Mesangial cell (primary cell): ENCODE results near the gene GPR75. TPM values are rescaled to one million over a fixed set of nuclear protein-coding genes. Genes with fewer than 3 reads are reported as not detected.

Experiments
- total RNA-seq: library from RNA; depleted of rRNA; stranded (reverse); fragments of >200 nt; gene quantifications from 2 replicates; pipeline ENCODE4 v1.2.3, GENCODE V29; 2015

The GPR75 gene
- 0.98 and 1.1 TPM in 2 replicates for total RNA-seq

DNA sequence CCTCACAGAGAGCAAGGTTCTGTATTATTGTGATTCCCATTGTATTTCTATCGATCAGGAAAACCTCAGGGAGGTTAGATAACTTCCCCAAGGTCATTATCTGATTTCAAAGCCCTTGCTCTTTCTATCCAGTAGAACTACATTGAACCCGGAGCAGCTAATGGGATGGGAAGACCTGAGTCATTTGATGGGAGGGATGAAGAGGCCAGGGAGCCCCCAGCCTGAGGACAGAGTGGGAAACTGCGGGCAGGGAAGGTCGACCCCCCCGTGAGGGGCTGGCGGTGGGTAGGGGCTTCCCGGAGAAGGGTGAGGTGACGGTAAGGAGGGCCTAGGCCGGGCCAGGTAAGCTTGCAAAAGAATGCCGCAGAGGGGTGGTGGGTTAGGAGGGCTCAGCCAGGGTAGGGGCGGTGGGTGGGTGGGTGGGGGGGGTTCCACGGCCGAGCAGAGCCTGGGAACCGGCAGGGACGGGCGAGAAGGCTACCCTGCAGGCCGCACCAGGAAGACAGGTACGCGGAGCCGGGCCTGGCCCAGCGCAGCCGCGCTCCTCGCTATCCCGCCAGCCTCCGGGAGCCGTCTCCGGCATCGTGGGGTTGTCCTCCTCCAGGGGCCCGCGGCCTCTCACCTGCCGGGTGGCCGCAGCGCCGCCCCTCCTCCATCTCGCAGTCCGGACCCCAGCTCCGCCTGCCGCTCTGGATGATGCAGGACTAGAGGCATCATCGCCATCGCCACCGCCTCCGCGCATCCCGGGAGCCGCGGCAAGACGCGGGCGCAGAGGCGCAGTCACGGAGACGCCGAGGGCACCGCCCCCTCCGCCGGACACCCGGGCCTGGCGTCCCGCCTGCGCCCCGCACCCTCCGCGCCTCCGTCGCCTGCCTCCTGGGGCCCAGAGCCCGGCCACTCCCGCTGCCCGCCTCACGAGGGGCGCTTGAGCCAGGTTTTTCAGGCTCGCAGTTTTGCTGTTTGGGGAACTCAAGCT lies at the start of gene GPR75:
Gene GPR75, minus strand, starts transcription at position 762 of the 976 bp plus-strand sequence. CDS start 5,211 bp downstream, outside the sequence.

Other genes starting within 250 kb of the GPR75 start
- gene CHAC2, start 92.2 kb downstream of the GPR75 start, total RNA-seq: 1.3 and 11.6 TPM in 2 replicates
- 11.9 and 13.3 TPM in 2 replicates for gene ASB3, start 73.0 kb downstream of the GPR75 start, total RNA-seq
- gene ERLEC1, start 72.9 kb downstream of the GPR75 start, total RNA-seq: 62.4 and 106 TPM in 2 replicates
- 20.8 and 33.4 TPM in 2 replicates for gene PSME4, start 111.0 kb upstream of the GPR75 start, total RNA-seq